H1 (cell line): ENCODE data around the gene DIP2C. TPM values are rescaled to one million over a fixed set of nuclear protein-coding genes. Genes with fewer than 3 reads are reported as not detected.

Source experiments
- CTCF ChIA-PET: fragments of 300-600 bp; sonication (Branson Sonifier 250); formaldehyde crosslinking; loops from one replicate; lab custom pipeline; 2021; ENCODE audit not compliant: partially characterized antibody; lab: Charles Lee
- POLR2A ChIA-PET: fragments of 300-600 bp; sonication (Branson Sonifier 250); formaldehyde crosslinking; loops from one replicate; lab custom pipeline; 2021; ENCODE audit warnings: inconsistent platforms; ENCODE audit not compliant: partially characterized antibody; lab: Charles Lee
- DNase-seq, 2 experiments: peaks; one replicate each; pipeline versions ENCODE4 v3.0.0 to v3.0.0-alpha.2; 2010 to 2022; ENCODE audit warnings: low spot score in 2 of 2, low read depth in 1 of 2, mixed read lengths in 1 of 2
- FAIRE-seq: peaks from 2 replicates; lab custom pipeline; 2011; peaks lifted over from hg19 to GRCh38; lab: Jason Lieb, UNC
- H2AFZ ChIP-seq: 2 replicates; pipeline ENCODE4 v1.8.1; 2012; ENCODE audit warnings: low read length, inconsistent platforms
- H2AK5ac ChIP-seq: 2 replicates; pipeline ENCODE4 v1.6.1; 2013; ENCODE audit warnings: low read depth, low read length
- H2BK120ac ChIP-seq: replicated peaks from 2 replicates; pipeline ENCODE3; 2013; ENCODE audit warnings: low read depth, low read length, inconsistent platforms
- H2BK12ac ChIP-seq: 2 replicates; pipeline ENCODE4 v1.6.1; 2013; ENCODE audit warnings: low read depth, low read length
- H2BK15ac ChIP-seq: 2 replicates; pipeline ENCODE4 v1.6.1; 2013; ENCODE audit warnings: low read length
- H2BK20ac ChIP-seq: 2 replicates; pipeline ENCODE4 v1.6.1; 2013; ENCODE audit warnings: low read length
- H2BK5ac ChIP-seq: 2 replicates; pipeline ENCODE4 v1.6.1; 2013; ENCODE audit warnings: low read depth, low read length
- H3K14ac ChIP-seq: 2 replicates; pipeline ENCODE4 v1.6.1; 2013; ENCODE audit warnings: inconsistent platforms; ENCODE audit not compliant: insufficient read length
- H3K18ac ChIP-seq: 2 replicates; pipeline ENCODE4 v1.6.1; 2013; ENCODE audit warnings: low read length; ENCODE audit errors: extremely low read depth
- H3K23ac ChIP-seq: 2 replicates; pipeline ENCODE4 v1.6.1; 2013; ENCODE audit warnings: inconsistent platforms; ENCODE audit not compliant: insufficient read length
- H3K23me2 ChIP-seq: 2 replicates; pipeline ENCODE4 v1.6.1; 2013; ENCODE audit warnings: low read depth, low read length
- H3K27ac ChIP-seq: 2 replicates; pipeline ENCODE4 v1.6.1; 2011; ENCODE audit warnings: low read depth, low read length, inconsistent platforms
- H3K27me3 ChIP-seq, 4 experiments: replicated peaks in 1 of 4; 1 replicate in 1 of 4; 2 replicates in 3 of 4; pipeline versions ENCODE4 v1.6.1 to v1.8.1; 2011 to 2013; ENCODE audit warnings: low read length in 3 of 4, mild to moderate bottlenecking in 3 of 4, inconsistent platforms in 2 of 4, mixed read lengths in 2 of 4, moderate library complexity in 1 of 4; ENCODE audit not compliant: control insufficient read depth in 3 of 4, insufficient read depth in 3 of 4; ENCODE audit errors: extremely low read depth in 1 of 4
- H3K36me3 ChIP-seq, 4 experiments: 2 replicates each; pipeline versions ENCODE4 v1.6.1 to v1.8.1; 2011 to 2013; ENCODE audit warnings: mild to moderate bottlenecking in 4 of 4, low read length in 3 of 4, moderate library complexity in 2 of 4, control low read depth in 1 of 4, inconsistent platforms in 1 of 4; ENCODE audit not compliant: insufficient read depth in 4 of 4, control insufficient read depth in 2 of 4
- H3K4ac ChIP-seq: replicated peaks from 2 replicates; pipeline ENCODE3; 2013; ENCODE audit warnings: low read length, low read depth, mixed read lengths, inconsistent platforms; ENCODE audit not compliant: insufficient read length
- H3K4me1 ChIP-seq, 4 experiments: replicated peaks in 1 of 4; 1 replicate in 1 of 4; 2 replicates in 3 of 4; pipeline versions ENCODE4 v1.6.1 to v1.8.1; 2011 to 2013; ENCODE audit warnings: low read length in 3 of 4, inconsistent platforms in 2 of 4, mixed read lengths in 1 of 4; ENCODE audit not compliant: insufficient read depth in 4 of 4, control insufficient read depth in 3 of 4
- H3K4me2 ChIP-seq, 2 experiments: 2 replicates each; pipeline versions ENCODE4 v1.6.1 to v1.8.1; 2011 to 2013; ENCODE audit warnings: low read depth in 2 of 2, low read length in 2 of 2, control low read depth in 1 of 2, inconsistent platforms in 1 of 2, mild to moderate bottlenecking in 1 of 2; ENCODE audit not compliant: insufficient read depth in 1 of 2
- H3K4me3 ChIP-seq, 4 experiments: fragments of 200-600, 300-600 bp in 1 of 4; sonication (generic), shearing (Covaris generic), sonication (Bioruptor Twin) in 1 of 4; 2 replicates each; pipeline versions ENCODE4 v1.5.1 to v1.8.1; 2011 to 2016; ENCODE audit warnings: low read length in 4 of 4, low read depth in 3 of 4, control low read depth in 2 of 4, inconsistent platforms in 2 of 4, mild to moderate bottlenecking in 2 of 4, mixed read lengths in 1 of 4, moderate library complexity in 1 of 4; ENCODE audit not compliant: insufficient read depth in 2 of 4; ENCODE audit errors: extremely low read depth in 1 of 4
- H3K56ac ChIP-seq: replicated peaks from 2 replicates; pipeline ENCODE3; 2013; ENCODE audit warnings: low read depth, mild to moderate bottlenecking, mixed read lengths, low read length, inconsistent platforms; ENCODE audit not compliant: insufficient read length
- H3K79me1 ChIP-seq: 2 replicates; pipeline ENCODE4 v1.6.1; 2013; ENCODE audit warnings: low read depth, low read length, control low read depth
- H3K79me2 ChIP-seq, 2 experiments: 2 replicates each; pipeline versions ENCODE4 v1.6.1 to v1.8.1; 2012 to 2013; ENCODE audit warnings: low read length in 2 of 2, mild to moderate bottlenecking in 2 of 2, inconsistent platforms in 1 of 2; ENCODE audit not compliant: insufficient read depth in 2 of 2, control insufficient read depth in 1 of 2
- H3K9ac ChIP-seq, 4 experiments: replicated peaks in 1 of 4; 1 replicate in 1 of 4; 2 replicates in 3 of 4; pipeline versions ENCODE4 v1.6.1 to v1.8.1; 2011 to 2013; ENCODE audit warnings: low read depth in 3 of 4, low read length in 3 of 4, control low read depth in 2 of 4, mild to moderate bottlenecking in 2 of 4, moderate library complexity in 2 of 4, inconsistent platforms in 1 of 4; ENCODE audit errors: extremely low read depth in 1 of 4
- H3K9me3 ChIP-seq, 2 experiments: 2 replicates each; pipeline versions ENCODE4 v1.6.1 to v1.8.1; 2012 to 2013; ENCODE audit warnings: mild to moderate bottlenecking in 2 of 2, moderate library complexity in 2 of 2, control low read depth in 1 of 2, inconsistent platforms in 1 of 2, low read depth in 1 of 2, low read length in 1 of 2, mixed read lengths in 1 of 2; ENCODE audit not compliant: insufficient read depth in 2 of 2
- H4K20me1 ChIP-seq, 2 experiments: replicated peaks in 1 of 2; 2 replicates each; pipeline versions ENCODE3 to v1.8.1; 2011 to 2013; ENCODE audit warnings: inconsistent platforms in 2 of 2, low read length in 2 of 2, mild to moderate bottlenecking in 1 of 2; ENCODE audit not compliant: insufficient read depth in 2 of 2, control insufficient read depth in 1 of 2
- H4K5ac ChIP-seq: 2 replicates; pipeline ENCODE4 v1.6.1; 2013; ENCODE audit warnings: low read length, low read depth, mixed read lengths, inconsistent platforms; ENCODE audit not compliant: insufficient read length
- H4K8ac ChIP-seq: 2 replicates; pipeline ENCODE4 v1.8.0; 2013; ENCODE audit warnings: mild to moderate bottlenecking, moderate library complexity, low read length, inconsistent platforms; ENCODE audit not compliant: insufficient read depth; ENCODE audit errors: extremely low read depth
- H4K91ac ChIP-seq: replicated peaks from 2 replicates; pipeline ENCODE3; 2013; ENCODE audit warnings: low read length, mixed read lengths, inconsistent platforms; ENCODE audit not compliant: insufficient read length
- ASH2L ChIP-seq: fragments of 200-600, 300-600 bp; sonication (generic); IDR thresholded peaks from one replicate; pipeline ENCODE4 v1.7.1; 2017; ENCODE audit warnings: low read length
- CREB1 ChIP-seq: IDR thresholded peaks from 2 replicates; pipeline ENCODE4 v1.6.1; 2012; ENCODE audit warnings: inconsistent platforms
- EGR1 ChIP-seq: IDR thresholded peaks from 2 replicates; pipeline ENCODE4 v1.6.1; 2011; ENCODE audit warnings: low read depth, low read length, borderline replicate concordance
- GTF2F1 ChIP-seq: IDR thresholded peaks from 2 replicates; pipeline ENCODE4 v1.6.1; 2012; ENCODE audit warnings: low read depth, low read length, improper control_type of control experiment, borderline replicate concordance
- JUN ChIP-seq: IDR thresholded peaks from 2 replicates; pipeline ENCODE4 v1.6.1; 2011; ENCODE audit warnings: low read depth, mild to moderate bottlenecking, improper control_type of control experiment, low read length
- KDM1A ChIP-seq: fragments of 200-600, 300-600 bp; sonication (generic); IDR thresholded peaks from 2 replicates; pipeline ENCODE4 v1.7.1; 2016; ENCODE audit warnings: mild to moderate bottlenecking, low read length, borderline replicate concordance
- POU5F1 ChIP-seq: IDR thresholded peaks from 2 replicates; pipeline ENCODE4 v1.6.1; 2011; ENCODE audit warnings: low read depth, mild to moderate bottlenecking, low read length, moderate library complexity
- RAD21 ChIP-seq, 2 experiments: IDR thresholded peaks in 1 of 2; conservative IDR thresholded peaks in 1 of 2; 2 replicates each; pipeline ENCODE4 v1.6.1; 2011; ENCODE audit warnings: low read depth in 2 of 2, low read length in 2 of 2, improper control_type of control experiment in 1 of 2, inconsistent platforms in 1 of 2, mild to moderate bottlenecking in 1 of 2, moderate library complexity in 1 of 2
- RNF2 ChIP-seq: fragments of 200-900, 300-1000 bp; sonication (generic); IDR thresholded peaks from 2 replicates; pipeline ENCODE4 v1.7.1; 2016; ENCODE audit warnings: borderline replicate concordance, low read depth, mild to moderate bottlenecking, antibody characterized with exemption, low read length; ENCODE audit not compliant: poor library complexity, severe bottlenecking; ENCODE audit errors: missing control alignments
- SUZ12 ChIP-seq: fragments of 200-600 bp; sonication (generic); IDR thresholded peaks from 2 replicates; pipeline ENCODE4 v1.6.1; 2012; ENCODE audit warnings: mild to moderate bottlenecking, inconsistent platforms, low read length, moderate library complexity, mixed read lengths
- TCF12 ChIP-seq: IDR thresholded peaks from 2 replicates; pipeline ENCODE4 v1.6.1; 2011; ENCODE audit warnings: low read depth, mild to moderate bottlenecking, low read length
- WGBS, 2 experiments: shearing (Covaris generic) in 1 of 2; methylation state at CpG; one replicate each; pipeline versions ENCODE4 v1.1.6 to v1.1.7; 2013 to 2015; ENCODE audit warnings: low lambda C conversion rate in 2 of 2, mixed read lengths in 2 of 2, inconsistent platforms in 1 of 2, low coverage in 1 of 2, missing lambda C conversion rate in 1 of 2; ENCODE audit not compliant: insufficient replicate concordance in 2 of 2, insufficient coverage in 1 of 2, insufficient read length in 1 of 2; ENCODE audit errors: extremely low coverage in 1 of 2, missing lambda C conversion rate in 1 of 2; 5-methylcytosine and 5-hydroxymethylcytosine counted together
- polyA plus RNA-seq, 7 experiments: library from polyadenylated mRNA; depleted of rRNA in 3 of 7; stranded (reverse) in 5 of 7; unstranded in 2 of 7; fragments of >200 nt in 5 of 7; fragments of 200-250 nt in 2 of 7; gene quantifications; 1 replicate in 5 of 7; 2 replicates in 1 of 7; 4 replicates in 1 of 7; pipeline versions ENCODE4 v1.2.1 to v1.2.3, GENCODE V29; 2011 to 2013; ENCODE audit warnings: missing spikeins in 2 of 7, mixed read lengths in 2 of 7
- total RNA-seq: library from RNA; stranded (reverse); fragmentation: NEBNext Ultra II Directional; extraction: Animal tissue kit (Norgen Biotek cat#: 25700); gene quantifications from 2 replicates; pipeline ENCODE4 v1.2.1, GENCODE V29; 2021

The DIP2C gene
- total and polyA plus RNA-seq, 2 of the 8 experiments (the other 6 are each of a cell fraction or from before 2014, with no cell fraction given), result 3.8 to 9.3 TPM

DNA sequence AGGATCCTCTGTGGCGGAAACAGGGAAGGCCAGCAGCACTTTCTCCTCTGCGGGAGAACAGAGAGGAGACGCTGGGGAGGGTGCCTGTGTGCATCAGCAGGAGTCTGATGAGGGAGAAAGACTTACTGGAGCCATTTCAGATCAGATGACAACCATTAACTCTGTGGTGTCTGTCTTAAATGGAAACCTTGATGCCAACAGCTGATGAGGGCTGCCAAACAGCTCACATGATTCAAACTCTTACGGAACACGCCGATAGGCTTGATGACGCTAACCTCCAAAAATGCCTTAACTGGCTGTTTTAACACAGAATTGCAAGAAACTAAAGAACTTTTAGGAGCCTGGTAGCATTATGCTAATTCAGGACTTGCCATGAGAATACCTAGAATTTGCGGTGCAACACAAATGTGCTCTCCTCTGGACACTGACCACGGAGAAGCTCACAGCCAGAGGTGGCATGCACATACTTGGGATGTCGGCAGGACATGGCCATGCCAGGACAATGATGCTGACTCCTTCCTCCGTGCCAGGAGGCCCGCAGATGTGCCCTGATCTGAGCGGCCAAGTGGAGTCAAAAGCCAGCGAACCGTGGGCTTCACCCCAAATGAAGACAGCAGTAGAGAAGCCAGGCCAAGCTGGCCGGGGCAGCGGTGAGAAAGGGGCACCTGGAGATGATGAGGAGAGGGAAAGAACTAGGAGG is 399.3 kb downstream of the DIP2C start:
- H3K23me2 ChIP-seq, result no peaks in the 10 kb centered on the region
- CTCF ChIA-PET, result interaction anchor here (2.1 kb wide), 1 partner anchor 13 kb away, joined by 4 read pairs; no protein-coding TSS in a partner anchor
- whole genome bisulfite sequencing, 2 experiments, result 90% methylated on average over 17 of the region's 17 CpGs; no CpG with 5 or more reads in 1 of the 2 experiments
- TF ChIP-seq EGR1 (no peak), SUZ12 (no peak), KDM1A (no peak), POU5F1 (no peak), GTF2F1 (no peak), JUN (no peak), RNF2 (no peak), ASH2L (no peak), RAD21 (IDR thresholded peaks at IDR 0.05 in 1 of 2, conservative IDR thresholded peaks at IDR 0.05 in 1 of 2; ENCODE audit: low read depth in 2 of 2, low read length in 2 of 2) (no peak), TCF12 (no peak), CREB1 (no peak)

More for the DNA sequence above, 399.3 kb downstream of the DIP2C start:
- H2AFZ ChIP-seq, result no peak overlapping the region
- H4K91ac ChIP-seq, result no peak overlapping the region
- peaks cover 0 to 7% of the 10 kb centered on the region in 2 experiments for H4K20me1 ChIP-seq
- no peak overlapping the region for H2BK12ac ChIP-seq
- DNase-seq (no peak), FAIRE-seq (no peak)
- no peak overlapping the region for H3K9ac ChIP-seq
- H3K56ac ChIP-seq, result no peak overlapping the region
- H2BK5ac ChIP-seq, result no peak overlapping the region
- H2BK20ac ChIP-seq, result no peak overlapping the region
- H3K18ac ChIP-seq, result no peak overlapping the region
- H3K27me3 ChIP-seq, result no peaks in the 10 kb centered on the region
- H3K14ac ChIP-seq, result no peak overlapping the region
- H3K79me1 ChIP-seq, result no peaks in the 10 kb centered on the region
- no peak overlapping the region for H3K4ac ChIP-seq
- POLR2A ChIA-PET, result no interaction called here
- H3K23ac ChIP-seq, result no peak overlapping the region
- no peaks in the 10 kb centered on the region for H3K79me2 ChIP-seq
- no peak overlapping the region for H2BK120ac ChIP-seq
- no peak overlapping the region for H2AK5ac ChIP-seq
- no peaks in the 10 kb centered on the region for H3K36me3 ChIP-seq
- H3K4me2 ChIP-seq, result no peak overlapping the region
- no peak overlapping the region for H3K4me3 ChIP-seq
- no peaks in the 10 kb centered on the region for H3K9me3 ChIP-seq
- no peak overlapping the region for H4K8ac ChIP-seq
- no peak overlapping the region for H4K5ac ChIP-seq
- H2BK15ac ChIP-seq, result no peak overlapping the region
- no peak overlapping the region for H3K27ac ChIP-seq
- H3K4me1 ChIP-seq, result no peaks in the 10 kb centered on the region; a peak in 1 of 7 replicates
